Activated B cell treated with CpG ODN at 0.5 μM for 24 hours (primary cell): ENCODE results near the gene MACROD2. TPM values are rescaled to one million over a fixed set of nuclear protein-coding genes. Genes with fewer than 3 reads are reported as not detected.
"Not testable (repeated sequence)": the region's sequence is repeated elsewhere in the genome, so short reads cannot be mapped to it uniquely, and the experiment has no call there.

Experiments
- ATAC-seq: fragments of 200-7000 bp; cut with Tn5 transposase; one replicate; pipeline ENCODE4 v1.10.0; 2021; ENCODE audit warnings: low read depth, mild to moderate bottlenecking, moderate library complexity
- CTCF ChIA-PET: fragments of 350-600 bp; sonication (Branson Sonifier 250); formaldehyde crosslinking; loops from one replicate; lab custom pipeline; 2021; ENCODE audit warnings: antibody characterized with exemption; lab: Charles Lee
- POLR2A ChIA-PET: fragments of 350-600 bp; sonication (Branson Sonifier 250); formaldehyde crosslinking; loops from one replicate; lab custom pipeline; 2021; ENCODE audit warnings: antibody characterized with exemption; lab: Charles Lee
- DNase-seq: peaks from one replicate; pipeline ENCODE4 v3.0.0; 2022
- H3K27ac Mint-ChIP-seq: one replicate; pipeline ENCODE4 v1.8.0; 2020; ENCODE audit warnings: mixed read lengths
- H3K27me3 Mint-ChIP-seq: one replicate; pipeline ENCODE4 v1.8.0; 2021; ENCODE audit warnings: mixed read lengths
- H3K36me3 Mint-ChIP-seq: one replicate; pipeline ENCODE4 v1.8.0; 2021; ENCODE audit warnings: low read depth, mixed read lengths
- H3K4me1 Mint-ChIP-seq: one replicate; pipeline ENCODE4 v1.8.0; 2021; ENCODE audit warnings: mixed read lengths
- H3K4me3 Mint-ChIP-seq: one replicate; pipeline ENCODE4 v1.8.0; 2020; ENCODE audit warnings: mild to moderate bottlenecking, mixed read lengths
- H3K9me3 Mint-ChIP-seq: one replicate; pipeline ENCODE4 v1.8.0; 2020; ENCODE audit warnings: mixed read lengths
- intact Hi-C: fragments of 100-400 bp; cut with micrococcal nuclease; formaldehyde crosslinking; loops from one replicate; pipeline ENCODE4 v1.15.1; 2024
- total RNA-seq: library from RNA; stranded (reverse); gene quantifications from 2 replicates; pipeline ENCODE4 v1.2.3, GENCODE V29; 2022
- TF ChIP-seq, protein P1 (sequence below): fragments of 200-600 bp; IDR thresholded peaks from one replicate; pipeline ENCODE4 v1.8.0; 2022; ENCODE audit warnings: antibody characterized with exemption, mild to moderate bottlenecking

Gene MACROD2
- total RNA-seq, 1 donor from 2014 or later = 55.1 TPM

DNA sequence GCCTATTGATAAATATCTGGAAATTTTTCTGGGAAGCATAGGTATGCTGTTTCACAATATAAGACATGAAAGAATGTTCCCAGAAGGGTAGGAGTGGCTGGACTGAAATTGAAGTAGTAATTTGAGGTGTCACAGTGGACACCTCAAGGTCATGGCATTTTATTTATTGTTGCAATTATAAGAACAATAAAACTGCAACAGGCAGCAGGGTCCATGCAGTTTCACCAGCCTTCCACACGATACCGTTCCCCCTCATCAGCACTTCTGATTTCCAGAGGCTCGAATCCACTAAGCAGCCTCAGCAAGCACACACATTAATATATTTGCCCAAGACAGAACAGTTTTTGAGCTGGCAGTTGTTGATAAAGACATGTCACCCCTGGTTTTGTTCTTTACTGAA is 1540.5 kb downstream of the MACROD2 start:
- Mint-ChIP-seq H3K9me3 (peaks cover 2% of the 10 kb centered on the region), H3K4me1 (peaks cover 2% of the 10 kb centered on the region), H3K36me3 (no peaks in the 10 kb centered on the region), H3K27me3 (no peaks in the 10 kb centered on the region), H3K4me3 (no peak overlapping the region), H3K27ac (no peak overlapping the region)
- no peak for DNase-seq
- intact Hi-C loops = no loop called here
- POLR2A ChIA-PET = no interaction called here
- CTCF ChIA-PET = no interaction called here
- ATAC-seq = no peak
- TF ChIP-seq, protein P1, sequence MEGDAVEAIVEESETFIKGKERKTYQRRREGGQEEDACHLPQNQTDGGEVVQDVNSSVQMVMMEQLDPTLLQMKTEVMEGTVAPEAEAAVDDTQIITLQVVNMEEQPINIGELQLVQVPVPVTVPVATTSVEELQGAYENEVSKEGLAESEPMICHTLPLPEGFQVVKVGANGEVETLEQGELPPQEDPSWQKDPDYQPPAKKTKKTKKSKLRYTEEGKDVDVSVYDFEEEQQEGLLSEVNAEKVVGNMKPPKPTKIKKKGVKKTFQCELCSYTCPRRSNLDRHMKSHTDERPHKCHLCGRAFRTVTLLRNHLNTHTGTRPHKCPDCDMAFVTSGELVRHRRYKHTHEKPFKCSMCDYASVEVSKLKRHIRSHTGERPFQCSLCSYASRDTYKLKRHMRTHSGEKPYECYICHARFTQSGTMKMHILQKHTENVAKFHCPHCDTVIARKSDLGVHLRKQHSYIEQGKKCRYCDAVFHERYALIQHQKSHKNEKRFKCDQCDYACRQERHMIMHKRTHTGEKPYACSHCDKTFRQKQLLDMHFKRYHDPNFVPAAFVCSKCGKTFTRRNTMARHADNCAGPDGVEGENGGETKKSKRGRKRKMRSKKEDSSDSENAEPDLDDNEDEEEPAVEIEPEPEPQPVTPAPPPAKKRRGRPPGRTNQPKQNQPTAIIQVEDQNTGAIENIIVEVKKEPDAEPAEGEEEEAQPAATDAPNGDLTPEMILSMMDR = no peak

DNA sequence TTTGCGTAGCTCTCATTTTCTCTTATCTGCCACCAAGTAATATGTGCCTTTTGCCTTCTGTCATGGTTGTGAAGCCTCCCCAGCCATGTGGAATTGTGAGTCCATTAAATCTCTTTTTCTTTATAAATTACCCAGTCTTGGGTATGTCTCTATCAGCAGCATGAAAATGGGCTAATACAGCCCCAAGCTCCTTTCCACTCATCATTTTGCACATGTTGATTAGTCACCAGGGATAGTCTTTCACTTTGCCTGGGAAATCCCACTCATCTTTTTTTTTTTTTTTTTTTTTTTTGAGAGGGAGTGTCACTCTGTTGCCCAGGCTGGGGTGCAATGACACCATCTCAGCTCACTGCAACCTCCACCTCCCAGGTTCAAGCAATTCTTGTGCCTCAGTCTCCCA is 1541.9 kb downstream of the MACROD2 start:
- H3K9me3 Mint-ChIP-seq, POLR2A ChIA-PET, H3K27me3 Mint-ChIP-seq, H3K27ac Mint-ChIP-seq, intact Hi-C loops, H3K4me1 Mint-ChIP-seq, DNase-seq, CTCF ChIA-PET, ATAC-seq, H3K36me3 Mint-ChIP-seq, H3K4me3 Mint-ChIP-seq: not testable (repeated sequence)

DNA sequence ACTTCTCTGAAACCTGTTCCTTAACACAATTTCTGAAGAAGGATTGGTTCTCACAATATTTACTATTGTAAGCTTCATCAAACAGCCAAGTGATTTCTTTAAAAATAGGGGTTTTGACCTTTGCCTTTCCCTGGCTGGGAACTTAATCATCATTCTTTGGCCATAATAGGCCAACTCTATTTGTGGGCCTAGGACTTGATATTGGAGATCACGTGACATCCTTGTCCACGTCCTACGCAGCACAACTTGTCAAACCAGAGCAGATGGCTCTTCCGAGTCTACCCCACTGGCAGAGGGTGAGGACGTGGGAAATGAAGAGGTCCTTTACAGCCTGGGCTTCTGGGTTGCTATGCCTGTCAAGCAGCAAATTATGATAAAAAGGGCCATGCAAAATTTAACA is 1547.3 kb downstream of the MACROD2 start:
- H3K27ac Mint-ChIP-seq = no peak overlapping the region
- intact Hi-C loops = no loop called here
- H3K27me3 Mint-ChIP-seq = no peaks in the 10 kb centered on the region
- POLR2A ChIA-PET = no interaction called here
- no peak overlapping the region for H3K4me3 Mint-ChIP-seq
- DNase-seq (no peak), ATAC-seq (no peak)
- peaks cover 4% of the 10 kb centered on the region for H3K9me3 Mint-ChIP-seq
- TF ChIP-seq, protein P1 = no peak
- H3K4me1 Mint-ChIP-seq = peaks cover 3% of the 10 kb centered on the region
- no peaks in the 10 kb centered on the region for H3K36me3 Mint-ChIP-seq
- CTCF ChIA-PET = no interaction called here

DNA sequence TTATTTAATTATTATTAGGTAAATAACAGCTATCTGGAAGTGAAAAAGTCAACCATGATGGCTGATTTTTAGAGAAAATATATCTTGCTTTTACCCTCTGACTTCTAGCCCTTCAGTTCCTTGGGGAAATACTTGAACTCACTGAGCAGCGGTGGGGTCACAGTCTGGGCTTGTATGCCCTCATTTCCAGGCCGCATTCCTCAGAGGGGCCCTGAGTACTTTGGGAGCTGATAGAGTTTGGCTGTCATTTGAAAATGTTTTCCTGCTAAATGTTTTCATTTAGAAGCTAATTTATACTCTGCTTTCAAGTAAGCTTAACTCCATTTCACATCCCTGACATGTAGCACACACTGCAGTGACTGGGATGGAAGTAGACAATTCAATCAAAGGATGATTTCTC is 1549.4 kb downstream of the MACROD2 start:
- ChIA-PET CTCF (no interaction called here), POLR2A (no interaction called here)
- TF ChIP-seq, protein P1 = no peak
- no peak for DNase-seq
- H3K4me1 Mint-ChIP-seq = peaks cover 3% of the 10 kb centered on the region
- H3K27ac Mint-ChIP-seq = no peak overlapping the region
- ATAC-seq = no peak
- H3K4me3 Mint-ChIP-seq = no peak overlapping the region
- no peaks in the 10 kb centered on the region for H3K36me3 Mint-ChIP-seq
- intact Hi-C loops = no loop called here
- no peaks in the 10 kb centered on the region for H3K27me3 Mint-ChIP-seq
- peaks cover 4% of the 10 kb centered on the region for H3K9me3 Mint-ChIP-seq

DNA sequence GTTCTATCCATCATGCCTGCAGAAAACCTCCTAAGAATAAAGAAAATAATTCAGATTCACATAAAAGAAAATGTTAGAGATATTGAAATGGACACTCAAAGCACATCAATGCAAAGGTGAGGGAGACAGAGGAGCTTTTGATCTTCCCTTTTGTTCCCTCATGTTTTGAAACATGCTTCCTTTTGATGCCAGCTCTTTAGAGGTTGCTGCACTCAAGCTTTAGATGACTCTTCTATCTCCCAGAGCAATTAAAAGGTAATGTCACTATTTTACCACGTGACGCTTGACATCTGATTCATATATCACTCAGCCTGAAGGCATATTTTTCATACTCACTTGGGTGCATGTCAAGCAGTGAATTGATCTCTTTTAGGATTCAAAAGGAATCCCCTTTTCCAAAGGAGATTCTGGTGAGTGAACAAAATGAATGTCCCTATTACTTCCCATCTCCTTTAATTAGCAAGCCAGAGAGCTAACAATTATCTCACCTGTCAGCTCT is 1551.3 kb downstream of the MACROD2 start:
- no peaks in the 10 kb centered on the region for H3K27me3 Mint-ChIP-seq

More for the DNA sequence above, 1551.3 kb downstream of the MACROD2 start:
- intact Hi-C loops = no loop called here
- POLR2A ChIA-PET = no interaction called here
- no peak overlapping the region for H3K4me3 Mint-ChIP-seq
- H3K27ac Mint-ChIP-seq = no peak overlapping the region
- CTCF ChIA-PET = no interaction called here
- TF ChIP-seq, protein P1 = no peak
- ATAC-seq (no peak), DNase-seq (no peak)
- no peaks in the 10 kb centered on the region for H3K4me1 Mint-ChIP-seq
- peaks cover 2% of the 10 kb centered on the region for H3K9me3 Mint-ChIP-seq
- H3K36me3 Mint-ChIP-seq = no peaks in the 10 kb centered on the region
